HepG2 (cell line): ENCODE data around the gene LACTBL1. TPM values are rescaled to one million over a fixed set of nuclear protein-coding genes. Genes with fewer than 3 reads are reported as not detected.

ENCODE experiments used
- ATAC-seq: fragments of 200-7000 bp; cut with Tn5 transposase; 3 replicates; pipeline ENCODE4 v1.9.1; 2020; ENCODE audit warnings: mild to moderate bottlenecking, moderate library complexity
- BruUV-seq: library from RNA; stranded (reverse); fragments of 400-500 nt; replicated peaks from 2 replicates; lab custom pipeline; 2021; lab: Mats Ljungman, UMichigan
- CTCF ChIA-PET: fragments of 300-600 bp; formaldehyde crosslinking; extraction: SDS; loops from one replicate; lab custom pipeline; 2021; ENCODE audit warnings: low total read pairs, inconsistent platforms, low intra/inter-chr PET ratio; lab: Yijun Ruan, JAX
- POLR2A ChIA-PET: fragments of 350-600 bp; sonication (Branson Sonifier 250); formaldehyde crosslinking; loops from one replicate; lab custom pipeline; 2020; ENCODE audit warnings: antibody characterized with exemption, inconsistent platforms; lab: Yijun Ruan, JAX
- DNase-seq: peaks from one replicate; pipeline ENCODE4 v3.0.0-alpha.2; 2015; ENCODE audit warnings: low spot score
- FAIRE-seq: peaks from 3 replicates; lab custom pipeline; 2011; peaks lifted over from hg19 to GRCh38; lab: Jason Lieb, UNC
- H2AFZ ChIP-seq: one replicate; pipeline ENCODE4 v1.6.1; 2011; ENCODE audit warnings: low read length, inconsistent platforms
- H3K27ac ChIP-seq: fragments of 300-600 bp; 3 replicates; pipeline ENCODE4 v1.8.0; 2011; ENCODE audit warnings: mixed run types, mild to moderate bottlenecking, mixed read lengths, low read length, inconsistent platforms; ENCODE audit not compliant: insufficient read depth; ENCODE audit errors: extremely low read length
- H3K27me3 ChIP-seq, 2 experiments: fragments of 200-600 bp in 1 of 2; 2 replicates in 1 of 2; 3 replicates in 1 of 2; pipeline versions ENCODE4 v1.6.0 to v1.8.0; 2011; ENCODE audit warnings: low read length in 2 of 2, mild to moderate bottlenecking in 2 of 2, moderate library complexity in 2 of 2, inconsistent platforms in 1 of 2; ENCODE audit not compliant: insufficient read depth in 2 of 2, control insufficient read depth in 1 of 2
- H3K36me3 ChIP-seq, 2 experiments: fragments of 200-600 bp in 1 of 2; replicated peaks in 1 of 2; 2 replicates in 1 of 2; 3 replicates in 1 of 2; pipeline versions ENCODE4 v1.5.1 to v1.8.0; 2011; ENCODE audit warnings: low read length in 2 of 2, inconsistent platforms in 1 of 2; ENCODE audit not compliant: insufficient read depth in 2 of 2, control insufficient read depth in 1 of 2
- H3K4me1 ChIP-seq: 2 replicates; pipeline ENCODE4 v1.5.1; 2012; ENCODE audit warnings: low read length, inconsistent platforms; ENCODE audit not compliant: insufficient read depth
- H3K4me2 ChIP-seq: 2 replicates; pipeline ENCODE4 v1.6.0; 2011; ENCODE audit warnings: low read depth, low read length, inconsistent platforms
- H3K4me3 ChIP-seq, 3 experiments: fragments of 200-600 bp in 1 of 3; sonication (generic), shearing (Covaris generic) in 1 of 3; replicated peaks in 1 of 3; 2 replicates each; pipeline ENCODE4 v1.5.1; 2011 to 2016; ENCODE audit warnings: low read length in 3 of 3, inconsistent platforms in 2 of 3, low read depth in 2 of 3, mild to moderate bottlenecking in 2 of 3, control low read depth in 1 of 3, mixed read lengths in 1 of 3; ENCODE audit not compliant: insufficient read depth in 1 of 3
- H3K79me2 ChIP-seq: one replicate; pipeline ENCODE4 v1.6.1; 2011; ENCODE audit warnings: low read length, inconsistent platforms; ENCODE audit not compliant: insufficient read depth
- H3K9ac ChIP-seq: 2 replicates; pipeline ENCODE4 v1.6.0; 2011; ENCODE audit warnings: mild to moderate bottlenecking, low read depth, low read length, inconsistent platforms; ENCODE audit not compliant: insufficient read depth
- H3K9me3 ChIP-seq: 2 replicates; pipeline ENCODE4 v1.5.1; 2012; ENCODE audit warnings: mild to moderate bottlenecking, low read length
- H4K20me1 ChIP-seq: 2 replicates; pipeline ENCODE4 v1.6.0; 2011; ENCODE audit warnings: inconsistent platforms, mild to moderate bottlenecking, low read length, moderate library complexity; ENCODE audit not compliant: insufficient read depth
- ATF4 ChIP-seq, 2 experiments: fragments of 450-650 bp in 1 of 2; sonication (generic) in 1 of 2; formaldehyde crosslinking; IDR thresholded peaks; 2 replicates each; pipeline versions ENCODE4 v1.5.0 to v1.8.0; 2020 to 2022; ENCODE audit warnings: mild to moderate bottlenecking in 1 of 2, missing genetic modification reagents in 1 of 2
- BRD4 ChIP-seq: sonication (generic); formaldehyde crosslinking; IDR thresholded peaks from 2 replicates; pipeline ENCODE4 v1.4.0; 2020; ENCODE audit warnings: missing genetic modification reagents
- CBX5 ChIP-seq: sonication (generic); formaldehyde crosslinking; IDR thresholded peaks from 2 replicates; pipeline ENCODE4 v1.4.0; 2020; ENCODE audit warnings: missing genetic modification reagents, borderline replicate concordance
- KLF9 ChIP-seq: IDR thresholded peaks from 2 replicates; pipeline ENCODE4 v1.6.1; 2016; ENCODE audit warnings: low read depth
- SUZ12 ChIP-seq: fragments of 150-350 bp; IDR thresholded peaks from 2 replicates; pipeline ENCODE4 v1.6.1; 2014; ENCODE audit warnings: low read depth, low read length
- UBTF ChIP-seq: sonication (generic); formaldehyde crosslinking; IDR thresholded peaks from 2 replicates; pipeline ENCODE4 v1.4.0; 2020; ENCODE audit warnings: mild to moderate bottlenecking, missing genetic modification reagents
- XBP1 ChIP-seq: sonication (generic); formaldehyde crosslinking; IDR thresholded peaks from 2 replicates; pipeline ENCODE4 v1.5.0; 2020; ENCODE audit warnings: missing genetic modification reagents
- ZNF788 ChIP-seq: sonication (generic); formaldehyde crosslinking; IDR thresholded peaks from 2 replicates; pipeline ENCODE4 v1.5.0; 2020; ENCODE audit warnings: mild to moderate bottlenecking, missing genetic modification reagents, borderline replicate concordance
- ZNF841 ChIP-seq: sonication (generic); formaldehyde crosslinking; IDR thresholded peaks from 2 replicates; pipeline ENCODE4 v1.8.1; 2023; ENCODE audit warnings: missing genetic modification reagents, borderline replicate concordance
- WGBS: methylation state at CpG from one replicate; pipeline ENCODE4 v1.1.6; 2017; ENCODE audit warnings: low lambda C conversion rate; 5-methylcytosine and 5-hydroxymethylcytosine counted together
- in situ Hi-C: cut with HindIII; loops from 2 replicates; pipeline ENCODE4 v1.10.0; 2017; ENCODE audit warnings: low pct_unique_long_range_greater_than_20kb; ENCODE audit not compliant: extremely low pct_ligation_motif_present
- intact Hi-C: fragments of 100-400 bp; cut with micrococcal nuclease; formaldehyde crosslinking; loops from one replicate; pipeline ENCODE4 v1.10.0; 2022; ENCODE audit not compliant: unreplicated experiment
- polyA plus RNA-seq, 8 experiments: library from polyadenylated mRNA; depleted of rRNA in 3 of 8; stranded (reverse) in 7 of 8; unstranded in 1 of 8; fragments of >200 nt; fragmentation: Illumina TruSeq in 4 of 8; extraction: Trizol in 4 of 8; gene quantifications; 2 replicates each; pipeline versions ENCODE4 v1.2.1 to v1.2.3, GENCODE V29; 2011 to 2016; ENCODE audit warnings: low read depth in 4 of 8, missing spikeins in 1 of 8, mixed read lengths in 1 of 8; ENCODE audit not compliant: insufficient read depth in 1 of 8
- total RNA-seq, 5 experiments: library from RNA; depleted of rRNA; stranded (reverse); fragments of >200 nt; fragmentation: Illumina TruSeq; extraction: Trizol; gene quantifications; 2 replicates each; pipeline ENCODE4 v1.2.3, GENCODE V29; 2016; ENCODE audit warnings: low read depth in 1 of 5

Gene LACTBL1
- total and polyA plus RNA-seq, 2 of the 13 experiments (the other 11 are each of a cell fraction or from before 2014, with no cell fraction given), result 0.12 to 1.3 TPM

- Histone ChIP-seq H3K27ac (no peak overlapping the region), H3K9ac (no peak overlapping the region), H3K27me3 (no peaks in the 10 kb centered on the region), H3K9me3 (no peaks in the 10 kb centered on the region), H3K4me3 (no peak overlapping the region), H3K4me2 (no peak overlapping the region), H2AFZ (no peak overlapping the region), H3K36me3 (no peaks in the 10 kb centered on the region), H3K79me2 (no peaks in the 10 kb centered on the region), H3K4me1 (peaks cover 31% of the 10 kb centered on the region), H4K20me1 (no peaks in the 10 kb centered on the region)
- no TSS peak for BruUV-seq
- WGBS, result 95% methylated on average over 8 of the region's 9 CpGs
- DNase-seq (no peak), FAIRE-seq (no peak), ATAC-seq (no peak)
- intact Hi-C loops, result no loop called here
- in situ Hi-C loops, result no loop called here
- ChIA-PET POLR2A (no interaction called here), CTCF (no interaction called here)
- TF ChIP-seq BRD4 (CRISPR knock-in tag) (no peak), XBP1 (CRISPR knock-in tag) (no peak), ZNF788 (CRISPR knock-in tag) (no peak), ZNF841 (CRISPR knock-in tag) (no peak), UBTF (CRISPR knock-in tag) (no peak), ATF4 (CRISPR knock-in tag; IDR thresholded peaks at IDR 0.05) (no peak), CBX5 (CRISPR knock-in tag) (no peak), KLF9 (CRISPR knock-in tag) (no peak), SUZ12 (no peak)
Measured at GRCh38 chr1:22958556-22958955, 14.1 kb downstream of the LACTBL1 start.
